Measurements from ENCODE around the gene SNAI3.
"Not testable (repeated sequence)": the region's sequence is repeated elsewhere in the genome, so short reads cannot be mapped to it uniquely, and the experiment has no call there.

SNAI3 gene

GRCh38 chr16:88677721-88678120 is 8.6 kb downstream of the SNAI3 start:
- peaks cover 33% of the 10 kb centered on the region for H3K36me3 Mint-ChIP-seq
- no peak overlapping the region for H3K4me3 Mint-ChIP-seq
- no peaks in the 10 kb centered on the region for H3K9me3 Mint-ChIP-seq
- H3K27ac Mint-ChIP-seq, result no peak overlapping the region
- H3K4me1 Mint-ChIP-seq, result peaks cover 21% of the 10 kb centered on the region
- no peak for ATAC-seq
- DNase-seq (ENCODE audit: low spot score in 2 of 2), result no peak

- Mint-ChIP-seq H3K36me3 (peaks cover 33% of the 10 kb centered on the region), H3K4me1 (peaks cover 10% of the 10 kb centered on the region), H3K4me3 (no peak overlapping the region), H3K9me3 (no peaks in the 10 kb centered on the region), H3K27ac (no peak overlapping the region)
- no peak for ATAC-seq
- DNase-seq (ENCODE audit: low spot score in 2 of 2), result no peak
Observed at GRCh38 chr16:88676502-88677242, 9.6 kb downstream of the SNAI3 start.

DNA sequence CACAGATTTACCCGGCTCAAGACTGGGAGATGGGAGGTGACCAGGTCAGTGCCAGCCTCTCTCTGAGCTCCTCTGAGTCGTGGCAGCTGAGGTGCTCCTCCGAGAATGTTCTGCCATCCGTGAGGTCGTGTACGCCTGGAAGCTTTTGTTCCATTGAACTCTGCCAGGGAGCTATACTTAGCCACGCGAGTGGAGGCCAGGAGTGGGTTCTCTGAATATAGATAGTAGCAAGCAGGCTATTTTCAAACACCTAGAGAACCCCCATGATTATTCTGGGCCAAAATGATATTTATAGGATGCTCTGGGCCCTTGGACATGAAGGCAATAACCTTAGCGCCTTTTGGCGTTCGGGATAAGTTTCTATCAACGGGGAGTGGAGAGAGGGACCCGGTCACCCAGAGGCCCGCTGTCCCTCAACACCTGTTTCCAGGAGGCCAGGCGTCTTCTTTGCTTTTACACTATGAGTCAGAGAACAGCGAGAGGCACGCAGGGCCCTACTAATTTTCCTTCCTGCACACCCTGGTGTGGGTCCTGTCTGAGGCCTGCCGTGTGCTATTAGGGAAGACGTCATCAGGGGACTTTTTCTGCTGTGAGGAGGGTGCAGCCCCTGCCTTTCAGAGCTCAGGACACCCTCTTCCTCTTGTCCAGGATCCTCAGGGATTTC is 12.5 kb downstream of the SNAI3 start:
- no peaks in the 10 kb centered on the region for H3K9me3 Mint-ChIP-seq
- H3K27ac Mint-ChIP-seq, result peak overlapping the region; percentile 56
- no peaks in the 10 kb centered on the region for H3K4me1 Mint-ChIP-seq

DNA sequence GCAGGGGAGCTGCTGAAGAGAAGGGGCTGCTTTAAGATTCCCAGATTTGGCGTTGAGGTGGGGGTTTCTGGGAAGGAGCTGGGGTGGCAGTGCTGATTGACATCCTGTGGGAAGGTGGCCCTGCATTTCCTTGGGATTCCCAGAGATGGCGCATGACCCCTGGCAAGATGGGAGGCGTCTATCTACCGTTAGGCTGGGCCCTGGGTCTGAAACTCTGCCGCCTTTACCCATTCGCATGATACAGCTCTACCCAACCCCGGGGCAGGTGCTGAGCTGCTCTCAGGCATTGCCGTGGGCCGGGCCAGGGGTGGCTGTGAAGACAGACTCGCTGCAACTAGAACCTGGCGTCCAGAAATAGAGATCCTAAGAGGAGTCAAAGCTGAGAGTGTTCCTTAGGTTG is 13.5 kb downstream of the SNAI3 start:
- no peaks in the 10 kb centered on the region for H3K4me1 Mint-ChIP-seq
- no peak overlapping the region for H3K4me3 Mint-ChIP-seq
- peaks cover 15% of the 10 kb centered on the region for H3K36me3 Mint-ChIP-seq
- H3K27ac Mint-ChIP-seq, result no peak overlapping the region
- H3K9me3 Mint-ChIP-seq, result no peaks in the 10 kb centered on the region
- DNase-seq (ENCODE audit: low spot score in 2 of 2), result no peak
- ATAC-seq, result no peak

More for the DNA sequence above, 12.5 kb downstream of the SNAI3 start:
- ATAC-seq (peak; percentile 36), DNase-seq (ENCODE audit: low spot score in 2 of 2) (no peak)
- Mint-ChIP-seq H3K36me3 (peaks cover 20% of the 10 kb centered on the region), H3K4me3 (no peak overlapping the region)

- H3K27ac Mint-ChIP-seq, result no peak overlapping the region
Observed at GRCh38 chr16:88671806-88672205, 14.5 kb downstream of the SNAI3 start.

GRCh38 chr16:88669980-88670379 is 16.3 kb downstream of the SNAI3 start:
- Mint-ChIP-seq H3K27ac (no peak overlapping the region), H3K4me3 (no peak overlapping the region), H3K36me3 (peaks cover 11% of the 10 kb centered on the region), H3K4me1 (no peaks in the 10 kb centered on the region), H3K9me3 (no peaks in the 10 kb centered on the region)
- ATAC-seq (no peak), DNase-seq (ENCODE audit: low spot score in 2 of 2) (no peak)

More at GRCh38 chr16:88671806-88672205, 14.5 kb downstream of the SNAI3 start:
- H3K36me3 Mint-ChIP-seq, result peaks cover 11% of the 10 kb centered on the region
- no peak for ATAC-seq
- no peaks in the 10 kb centered on the region for H3K9me3 Mint-ChIP-seq
- DNase-seq (ENCODE audit: low spot score in 2 of 2), result no peak
- H3K4me3 Mint-ChIP-seq, result no peak overlapping the region
- no peaks in the 10 kb centered on the region for H3K4me1 Mint-ChIP-seq

DNA sequence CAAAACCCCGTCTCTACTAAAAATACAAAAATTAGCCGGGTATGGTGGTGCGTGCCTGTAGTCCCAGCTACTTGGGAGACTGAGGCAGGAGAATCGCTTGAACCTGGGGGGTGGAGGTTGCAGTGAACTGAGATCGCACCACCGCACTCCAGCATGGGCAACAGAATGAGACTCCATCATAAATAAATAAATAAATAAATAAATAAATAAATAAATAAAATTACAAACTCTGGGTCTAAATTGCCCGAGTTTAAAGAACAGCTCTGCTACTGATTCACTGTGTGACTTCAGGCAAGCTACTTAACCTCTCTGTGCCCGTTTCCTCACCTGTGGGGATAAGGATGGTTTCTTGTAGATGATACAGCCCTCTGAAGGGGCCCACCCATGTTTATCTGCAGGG is 16.8 kb downstream of the SNAI3 start:
- ATAC-seq; H3K27ac Mint-ChIP-seq; H3K4me1 Mint-ChIP-seq; H3K9me3 Mint-ChIP-seq; DNase-seq (ENCODE audit: low spot score in 2 of 2); H3K4me3 Mint-ChIP-seq: not testable (repeated sequence)
- H3K36me3 Mint-ChIP-seq, result peaks cover 11% of the 10 kb centered on the region

DNA sequence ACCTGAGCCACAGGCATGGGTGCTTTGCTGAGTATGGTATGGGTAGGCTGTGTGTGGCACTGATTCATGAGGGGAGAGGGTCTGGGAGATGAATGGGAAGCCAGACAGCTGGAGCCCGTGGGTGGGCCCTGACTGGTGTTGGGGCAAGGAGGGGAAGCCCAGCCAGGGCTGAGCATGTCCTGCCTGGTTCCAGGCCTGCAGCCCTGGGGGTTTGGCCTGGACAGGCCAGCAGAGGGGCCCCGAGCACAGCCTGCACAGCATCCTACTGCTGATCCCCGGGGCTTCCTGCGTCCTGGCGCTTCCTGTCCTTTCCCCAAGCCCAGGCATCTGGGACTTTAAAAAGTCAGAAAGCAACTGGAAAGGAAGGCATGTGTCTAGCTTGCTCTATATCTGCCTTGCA is 18.8 kb downstream of the SNAI3 start:
- peaks cover 23% of the 10 kb centered on the region for H3K36me3 Mint-ChIP-seq
- no peak for DNase-seq (ENCODE audit: low spot score in 2 of 2)
- no peaks in the 10 kb centered on the region for H3K4me1 Mint-ChIP-seq
- H3K9me3 Mint-ChIP-seq, result no peaks in the 10 kb centered on the region
- no peak overlapping the region for H3K4me3 Mint-ChIP-seq
- no peak for ATAC-seq
- H3K27ac Mint-ChIP-seq, result no peak overlapping the region

GRCh38 chr16:88665570-88665969 is 20.7 kb downstream of the SNAI3 start:
- Mint-ChIP-seq H3K36me3 (peaks cover 30% of the 10 kb centered on the region), H3K9me3 (no peaks in the 10 kb centered on the region), H3K4me3 (no peak overlapping the region), H3K27ac (no peak overlapping the region), H3K4me1 (peaks cover 13% of the 10 kb centered on the region)
- DNase-seq (ENCODE audit: low spot score in 2 of 2) (no peak), ATAC-seq (no peak)

DNA sequence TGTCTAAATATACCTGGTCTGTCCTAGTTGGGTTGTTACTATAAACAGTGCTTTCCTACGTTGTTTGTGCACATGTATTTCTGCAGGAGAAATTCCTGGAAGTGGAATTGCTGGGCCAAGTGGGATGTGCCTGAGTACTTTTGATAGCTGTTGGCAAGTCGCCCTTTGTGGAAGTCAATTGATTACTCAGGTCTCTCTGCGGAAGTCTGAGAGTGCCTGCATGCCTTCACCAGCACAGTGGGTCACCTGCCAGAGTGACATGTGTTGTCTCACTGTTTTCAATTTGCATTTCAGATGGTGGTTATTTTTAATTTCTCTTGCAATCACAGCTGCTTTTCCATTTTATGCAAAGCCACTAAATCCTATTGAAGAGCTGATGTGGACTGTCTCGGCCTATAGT is 21.2 kb downstream of the SNAI3 start:
- no peak overlapping the region for H3K27ac Mint-ChIP-seq
- ATAC-seq (no peak), DNase-seq (ENCODE audit: low spot score in 2 of 2) (no peak)
- no peaks in the 10 kb centered on the region for H3K9me3 Mint-ChIP-seq
- peak overlapping the region; percentile 92 for H3K4me3 Mint-ChIP-seq
- H3K36me3 Mint-ChIP-seq, result peaks cover 33% of the 10 kb centered on the region
- peaks cover 13% of the 10 kb centered on the region for H3K4me1 Mint-ChIP-seq

- Mint-ChIP-seq H3K27ac (peak within 1 kb of the TSS; percentile 94), H3K4me1 (peaks cover 18% of the 10 kb centered on the region), H3K4me3 (peak within 1 kb of the TSS; percentile 92), H3K36me3 (peaks cover 40% of the 10 kb centered on the region), H3K9me3 (no peaks in the 10 kb centered on the region)
- peak; percentile 90 to 94 for DNase-seq (ENCODE audit: low spot score in 2 of 2)
- ATAC-seq, result peak; percentile 99
Observed at GRCh38 chr16:88662843-88663606, 23.3 kb downstream of the SNAI3 start, which contains the start of gene MVD. Gene MVD (minus strand): TSS chr16:88663091. CDS start chr16:88663080, 11 bp downstream.

DNA sequence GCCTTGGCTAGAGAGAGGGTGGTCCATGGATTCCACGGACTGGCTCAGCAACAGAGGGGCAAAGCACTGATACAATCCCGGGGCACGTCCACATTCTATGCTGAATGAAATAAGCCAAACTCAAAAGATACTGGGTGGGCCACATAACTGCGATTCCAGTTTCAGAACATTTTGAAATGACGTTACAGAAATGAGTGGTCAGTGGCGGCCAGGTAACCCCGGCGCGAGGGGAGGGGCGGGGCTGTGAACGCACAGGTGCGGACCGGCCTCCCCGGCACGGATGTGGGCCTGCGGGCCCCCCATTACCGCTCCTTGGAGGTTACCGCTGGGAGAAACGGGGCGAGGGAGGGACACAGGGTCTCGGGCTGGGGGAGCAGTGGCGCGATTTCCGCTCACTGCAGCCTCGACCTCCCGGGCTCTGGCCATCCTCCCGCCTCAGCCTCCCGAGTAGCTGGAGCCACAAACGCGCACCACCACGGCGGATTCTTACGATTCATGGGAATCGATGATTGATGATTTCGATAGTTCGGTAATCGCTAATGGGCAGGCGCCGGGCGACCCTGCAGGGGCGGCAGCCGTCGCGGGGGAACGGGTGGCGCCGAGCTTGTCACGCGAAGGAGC is 24.0 kb downstream of the SNAI3 start:
- H3K27ac Mint-ChIP-seq, result peak overlapping the region; percentile 94
- DNase-seq (ENCODE audit: low spot score in 2 of 2), result peak in 1 of 2 donors; percentile 73
- H3K4me3 Mint-ChIP-seq, result peak overlapping the region; percentile 92
- H3K36me3 Mint-ChIP-seq, result peaks cover 47% of the 10 kb centered on the region
- H3K9me3 Mint-ChIP-seq, result no peaks in the 10 kb centered on the region
- ATAC-seq, result peak; percentile 5
- H3K4me1 Mint-ChIP-seq, result peaks cover 18% of the 10 kb centered on the region

DNA sequence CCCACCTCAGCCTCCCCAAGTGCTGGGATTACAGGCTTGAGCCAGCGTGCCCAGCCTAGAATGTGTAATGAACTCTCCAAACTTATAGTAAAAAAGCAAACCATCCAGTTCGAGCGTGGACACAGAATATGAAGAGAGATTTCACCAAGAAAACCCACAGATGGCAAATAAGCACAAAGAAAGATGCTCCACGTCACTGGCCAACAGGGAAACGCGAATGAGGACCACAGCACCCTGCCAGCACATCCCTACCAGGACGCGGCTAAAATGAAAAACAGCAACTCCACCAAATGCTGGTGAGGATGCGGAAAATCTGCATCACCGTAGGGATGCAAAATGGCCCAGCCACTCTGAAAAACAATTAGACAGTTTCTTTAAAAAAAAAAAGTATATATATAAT is 24.8 kb downstream of the SNAI3 start:
- Mint-ChIP-seq H3K9me3 (no peaks in the 10 kb centered on the region), H3K36me3 (peaks cover 56% of the 10 kb centered on the region), H3K4me1 (peaks cover 18% of the 10 kb centered on the region), H3K4me3 (peak overlapping the region; percentile 92), H3K27ac (no peak overlapping the region)
- DNase-seq (ENCODE audit: low spot score in 2 of 2), result no peak
- no peak for ATAC-seq

GRCh38 chr16:88659160-88659559 is 27.1 kb downstream of the SNAI3 start:
- Mint-ChIP-seq H3K9me3 (no peaks in the 10 kb centered on the region), H3K27ac (no peak overlapping the region), H3K4me1 (peaks cover 24% of the 10 kb centered on the region), H3K36me3 (peaks cover 72% of the 10 kb centered on the region), H3K4me3 (no peak overlapping the region)
- ATAC-seq, result no peak
- DNase-seq (ENCODE audit: low spot score in 2 of 2), result no peak

- H3K27ac Mint-ChIP-seq, result no peak overlapping the region
- H3K36me3 Mint-ChIP-seq, result peaks cover 70% of the 10 kb centered on the region
Observed at GRCh38 chr16:88658714-88659113, 27.6 kb downstream of the SNAI3 start.

More at GRCh38 chr16:88658714-88659113, 27.6 kb downstream of the SNAI3 start:
- DNase-seq (ENCODE audit: low spot score in 2 of 2) (no peak), ATAC-seq (no peak)
- peaks cover 26% of the 10 kb centered on the region for H3K4me1 Mint-ChIP-seq
- no peaks in the 10 kb centered on the region for H3K9me3 Mint-ChIP-seq
- no peak overlapping the region for H3K4me3 Mint-ChIP-seq
